ENCODE results near the gene TNFRSF8.

TNFRSF8 gene

DNA sequence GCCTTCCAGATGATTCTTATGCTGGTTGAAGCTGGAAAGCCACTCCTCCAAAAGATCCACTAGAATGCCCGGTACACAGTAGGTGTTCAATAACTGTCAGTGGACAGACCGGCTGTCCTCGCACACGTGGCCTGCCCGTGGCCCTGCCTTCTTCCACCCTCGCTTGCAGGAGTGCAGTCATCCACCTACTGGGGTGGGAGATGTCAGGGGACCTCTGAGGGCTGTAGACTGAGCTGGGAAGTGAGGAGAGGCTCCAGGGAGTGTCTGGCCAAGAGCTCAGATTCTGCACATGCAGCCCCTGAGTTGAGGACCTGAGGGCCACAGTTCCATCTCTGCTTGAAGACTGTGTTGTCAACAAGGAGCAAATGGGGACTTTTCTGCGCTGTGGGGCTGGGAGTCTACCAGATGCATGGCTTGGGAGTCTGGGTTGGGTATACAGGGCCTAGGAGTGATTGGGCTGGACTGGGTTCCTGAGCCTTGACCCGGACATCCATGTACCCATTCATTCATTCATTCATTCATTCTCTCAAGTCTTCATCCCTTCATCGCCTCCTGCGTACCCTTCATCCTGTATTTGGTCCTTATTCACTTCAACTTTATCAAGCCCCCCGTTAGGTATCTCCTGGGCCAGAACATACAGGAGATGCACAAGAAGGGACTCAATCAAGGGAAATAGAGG, 99.5 kb downstream of the TNFRSF8 start:
- DNase-seq = no peak

DNA sequence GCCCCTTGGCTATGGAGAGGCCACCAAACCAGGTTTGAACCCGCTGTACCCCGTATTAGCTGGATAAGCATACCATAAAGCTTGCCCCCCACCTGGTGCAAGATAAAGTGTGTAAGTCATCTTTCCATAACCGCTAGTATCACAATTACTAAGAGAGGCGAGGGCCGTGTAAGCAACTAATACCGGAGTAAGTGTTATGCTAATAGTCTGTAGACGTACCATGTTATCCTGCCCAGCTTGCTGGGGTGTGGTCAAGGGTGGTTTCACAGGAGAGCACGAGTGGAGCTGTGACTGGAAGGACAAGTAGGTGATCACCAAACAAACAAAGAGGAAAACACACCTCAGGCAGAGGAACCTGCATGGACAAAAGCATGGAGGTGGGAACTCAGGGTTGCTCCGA, 100.1 kb downstream of the TNFRSF8 start:
- no peak for DNase-seq

DNA sequence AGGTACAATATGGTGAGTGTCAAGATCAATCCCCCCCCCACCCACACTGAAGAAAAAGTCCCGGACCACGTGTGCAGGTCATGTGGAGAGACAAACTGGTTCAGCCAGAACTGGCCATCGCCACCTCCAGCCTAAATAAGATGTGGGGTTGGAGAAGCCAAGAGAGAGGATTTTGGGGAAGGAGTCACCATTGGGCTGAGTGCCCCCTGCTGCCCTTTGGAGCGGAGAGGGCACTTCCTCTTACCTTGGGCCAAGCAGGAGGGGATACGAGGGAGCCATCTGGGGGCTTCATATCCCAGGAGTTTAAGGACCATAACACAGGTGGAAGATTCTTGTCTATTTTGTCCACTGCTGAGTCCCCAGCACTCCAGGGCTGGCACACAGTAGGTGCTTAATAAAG, 101.1 kb downstream of the TNFRSF8 start:
- no peak for DNase-seq

DNA sequence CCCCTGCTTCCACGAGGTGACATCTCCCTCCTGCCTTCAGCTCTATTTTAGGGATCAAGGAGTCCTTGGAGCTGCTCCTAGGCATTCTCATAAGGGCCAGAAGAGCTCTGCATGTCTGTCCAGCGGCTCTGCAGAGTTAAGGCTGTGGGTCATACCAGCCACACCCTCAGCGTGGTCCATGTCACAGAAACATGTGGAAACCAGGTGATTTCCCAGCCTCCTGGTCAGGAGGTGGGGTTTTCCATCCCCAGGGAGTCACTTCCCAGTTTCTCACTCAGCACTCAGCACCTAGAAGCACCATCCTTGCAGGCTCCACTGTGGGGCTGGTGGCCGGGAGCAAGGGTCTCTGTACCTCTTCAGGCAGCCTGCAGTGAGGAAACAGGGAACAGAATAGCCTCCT, 102.2 kb downstream of the TNFRSF8 start:
- no peak for DNase-seq

DNA sequence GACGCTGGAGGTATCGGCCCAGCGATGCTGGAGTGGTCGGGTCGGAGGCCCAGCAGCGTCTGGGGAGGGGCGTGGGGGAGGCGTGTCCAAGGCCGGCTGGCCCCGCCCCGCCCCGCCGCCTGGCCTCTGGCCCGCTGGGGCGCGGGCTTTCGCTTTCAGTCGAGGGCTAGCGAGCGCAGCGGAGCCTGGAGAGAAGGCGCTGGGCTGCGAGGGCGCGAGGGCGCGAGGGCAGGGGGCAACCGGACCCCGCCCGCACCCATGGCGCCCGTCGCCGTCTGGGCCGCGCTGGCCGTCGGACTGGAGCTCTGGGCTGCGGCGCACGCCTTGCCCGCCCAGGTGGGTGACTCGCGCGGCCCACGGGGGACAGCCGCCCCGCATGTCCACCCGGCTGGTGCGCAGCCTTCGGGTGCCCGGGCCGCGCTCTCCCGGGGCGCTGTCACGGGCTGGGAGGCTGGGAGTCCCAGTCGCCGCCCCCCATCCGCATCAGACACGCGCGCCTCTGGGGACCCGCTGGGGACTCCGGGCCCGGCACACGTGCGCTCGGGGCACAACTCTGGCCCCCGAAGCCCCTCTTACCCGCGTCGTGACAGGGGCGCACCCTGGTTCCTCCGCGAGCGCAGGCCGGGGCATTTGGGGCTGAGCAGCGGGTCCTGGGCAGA, 103.9 kb downstream of the TNFRSF8 start, which contains the start of gene TNFRSF1B:
TNFRSF1B (plus strand) TSS at position 158 of the 659 bp plus-strand sequence; CDS start at position 259, 101 bp downstream.
- peak; percentile 80 for DNase-seq

DNA sequence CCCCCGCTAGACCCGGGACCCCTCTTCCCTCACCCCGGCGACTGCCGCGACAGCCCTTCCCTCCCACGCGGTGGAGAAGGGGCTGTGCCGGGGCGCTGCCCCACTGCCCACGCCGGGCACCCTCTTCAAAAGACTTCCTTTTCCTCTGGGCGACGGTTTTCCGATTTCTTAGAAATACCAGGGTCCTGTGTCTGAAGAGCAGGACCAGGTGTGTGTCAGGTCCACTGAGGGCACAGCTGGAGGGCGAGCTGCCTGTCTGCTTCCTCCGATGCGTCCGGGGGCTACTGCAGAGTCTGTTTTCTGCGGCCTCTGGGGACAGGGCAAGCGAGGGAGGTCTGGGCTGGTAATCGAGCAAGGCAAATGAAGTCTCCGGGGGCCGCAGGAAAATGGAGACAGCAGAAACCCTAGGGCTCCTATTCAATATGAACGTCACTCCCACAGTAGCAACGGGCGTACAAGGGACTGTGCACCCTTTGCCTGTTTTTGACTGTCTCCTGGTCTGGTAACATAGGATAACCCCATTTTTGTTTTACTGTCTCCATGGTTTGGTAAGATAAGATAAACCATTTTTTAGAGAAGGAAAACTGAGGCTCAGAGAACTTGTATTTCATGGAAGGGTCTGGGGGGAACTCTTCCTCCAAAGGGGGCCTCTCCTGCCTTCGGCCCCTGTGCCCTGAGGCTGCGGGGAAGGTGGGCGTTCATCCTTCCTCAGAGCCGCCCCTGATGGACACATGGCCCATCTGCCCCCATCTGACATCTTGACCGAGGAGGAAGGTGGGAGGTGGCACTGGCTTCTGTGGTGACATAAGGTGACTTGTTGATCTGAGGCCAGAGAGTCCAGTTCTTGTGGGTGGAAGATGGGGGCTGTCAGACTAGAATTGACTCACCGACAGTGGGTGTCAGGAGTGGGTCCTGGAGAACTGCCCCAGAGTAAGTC, 104.7 kb downstream of the TNFRSF8 start:
- peak; percentile 59 for DNase-seq

DNA sequence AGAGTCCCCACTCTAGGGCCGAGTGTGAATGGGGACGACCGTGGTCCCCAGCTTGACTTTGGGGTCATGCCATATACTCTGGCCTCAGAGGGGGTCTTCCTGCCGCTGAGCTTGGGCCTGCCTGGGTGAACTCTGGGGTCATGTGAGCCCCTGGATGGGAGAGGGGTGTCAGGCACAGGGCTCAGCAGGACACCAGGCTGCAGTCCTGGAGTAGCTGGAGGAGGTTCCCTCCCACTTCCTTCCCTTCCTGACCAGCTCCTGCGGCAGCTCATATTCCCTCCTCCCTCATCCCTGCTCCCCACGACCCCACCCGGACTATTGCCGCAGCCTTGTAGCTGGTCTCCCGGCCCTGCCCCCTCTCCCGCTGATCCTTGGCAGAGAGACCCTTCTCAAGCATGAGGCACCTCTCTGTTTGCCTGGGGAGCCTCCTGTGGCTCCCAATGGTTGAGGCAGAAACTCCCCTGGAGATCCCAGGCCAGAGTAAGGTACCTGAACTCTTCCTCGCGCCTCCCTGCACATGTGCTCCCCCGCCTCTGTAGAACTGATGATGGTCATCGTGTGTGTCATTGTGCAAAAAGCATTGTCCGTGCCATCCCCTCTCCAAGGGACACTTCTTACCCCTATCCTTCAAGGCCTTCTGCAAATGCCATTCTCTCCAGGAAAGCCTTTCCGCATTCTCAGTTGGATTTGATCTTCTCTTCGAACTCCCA, 105.5 kb downstream of the TNFRSF8 start:
- no peak for DNase-seq

DNA sequence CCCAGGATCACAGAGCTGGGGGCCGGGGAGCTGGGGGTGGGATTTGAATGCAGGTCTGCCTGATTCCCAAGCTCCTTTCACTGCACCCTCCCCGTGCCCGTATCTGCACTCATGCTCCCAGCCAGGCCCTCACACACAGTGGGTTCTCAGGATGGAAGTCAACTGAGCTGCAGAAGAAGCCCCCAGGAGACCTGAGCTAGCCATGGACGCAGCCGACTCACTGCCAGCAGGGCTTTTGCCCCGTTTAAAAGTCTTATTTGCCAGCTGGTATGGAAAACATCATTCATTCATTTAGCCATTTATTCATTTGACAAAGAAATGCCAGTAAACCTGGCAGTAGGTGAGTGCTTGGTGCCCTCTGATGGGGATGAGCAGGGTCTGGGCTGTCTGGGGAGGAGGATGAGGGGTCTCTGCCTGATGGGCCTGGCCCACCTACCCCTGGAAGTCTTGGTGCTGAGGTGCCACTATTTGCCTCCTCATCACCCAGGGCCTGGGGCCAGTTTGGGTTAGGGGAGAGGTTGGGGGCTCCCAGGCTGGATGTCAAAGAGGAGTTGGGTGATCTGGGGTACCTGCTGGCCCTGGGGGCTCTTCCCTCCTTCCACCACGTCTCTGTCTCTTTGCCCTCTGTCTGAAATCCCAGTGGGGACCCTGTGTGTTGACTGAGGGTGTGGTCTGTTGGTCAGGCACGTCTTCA, 106.5 kb downstream of the TNFRSF8 start:
- DNase-seq = no peak

DNA sequence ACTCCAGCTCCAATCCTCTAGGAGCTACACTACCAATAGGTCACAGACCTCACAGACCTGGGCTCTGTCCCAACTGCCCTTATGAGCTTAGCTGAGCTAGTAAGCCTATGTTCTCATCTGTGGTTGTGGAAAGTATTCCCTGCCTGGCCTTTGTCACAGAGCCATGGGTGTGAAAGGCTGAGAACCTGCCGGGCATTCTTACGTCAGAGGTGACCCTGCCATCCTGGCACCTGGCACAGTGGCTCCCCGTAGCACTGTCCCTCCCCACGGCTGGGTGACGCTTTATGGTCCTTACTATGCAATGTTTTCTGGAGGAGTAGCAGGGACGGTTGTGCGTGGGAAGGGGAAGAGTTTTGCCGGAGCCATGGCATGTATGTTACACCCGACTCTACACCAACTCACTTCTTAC, 107.2 kb downstream of the TNFRSF8 start:
- peak; percentile 41 for DNase-seq

DNA sequence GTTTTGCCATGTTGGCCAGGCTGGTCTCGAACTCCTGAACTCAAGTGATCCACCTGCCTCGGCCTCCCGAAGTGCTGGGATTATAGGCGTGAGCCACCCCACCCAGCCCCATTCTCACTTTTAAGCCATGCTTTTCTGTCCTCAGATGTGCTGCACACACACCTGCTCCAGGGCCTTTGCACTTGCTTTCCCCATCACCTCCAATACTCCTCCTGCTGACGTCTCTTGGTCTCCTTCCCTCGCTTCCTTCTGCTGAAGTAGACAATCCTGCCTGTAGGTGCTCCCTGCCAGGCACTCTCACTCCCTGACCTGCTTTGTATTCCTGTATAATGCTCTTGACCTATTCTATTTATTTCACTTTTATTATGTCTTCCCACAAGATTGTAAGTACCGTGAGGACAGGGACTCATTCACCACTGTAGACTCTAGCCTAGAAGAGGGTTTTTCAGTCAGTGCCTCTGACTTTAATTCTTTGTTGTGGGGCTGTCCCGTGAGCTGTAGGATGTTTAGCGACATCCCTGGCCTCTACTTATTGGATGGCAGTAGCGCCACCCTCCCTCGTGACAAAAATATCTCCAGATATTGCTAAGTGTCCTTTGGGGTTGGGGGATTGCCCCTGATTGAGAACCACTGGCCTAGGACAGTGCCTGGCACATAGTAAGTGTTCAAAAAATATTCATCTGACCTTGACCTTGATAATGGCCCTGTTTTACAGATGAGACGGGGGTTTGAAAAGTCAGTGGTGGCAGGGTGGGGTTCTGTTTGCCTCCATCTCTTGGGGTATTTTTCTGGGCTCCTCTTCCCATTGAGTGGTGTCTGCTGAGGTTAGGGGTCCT, 108.3 kb downstream of the TNFRSF8 start:
- no peak for DNase-seq

DNA sequence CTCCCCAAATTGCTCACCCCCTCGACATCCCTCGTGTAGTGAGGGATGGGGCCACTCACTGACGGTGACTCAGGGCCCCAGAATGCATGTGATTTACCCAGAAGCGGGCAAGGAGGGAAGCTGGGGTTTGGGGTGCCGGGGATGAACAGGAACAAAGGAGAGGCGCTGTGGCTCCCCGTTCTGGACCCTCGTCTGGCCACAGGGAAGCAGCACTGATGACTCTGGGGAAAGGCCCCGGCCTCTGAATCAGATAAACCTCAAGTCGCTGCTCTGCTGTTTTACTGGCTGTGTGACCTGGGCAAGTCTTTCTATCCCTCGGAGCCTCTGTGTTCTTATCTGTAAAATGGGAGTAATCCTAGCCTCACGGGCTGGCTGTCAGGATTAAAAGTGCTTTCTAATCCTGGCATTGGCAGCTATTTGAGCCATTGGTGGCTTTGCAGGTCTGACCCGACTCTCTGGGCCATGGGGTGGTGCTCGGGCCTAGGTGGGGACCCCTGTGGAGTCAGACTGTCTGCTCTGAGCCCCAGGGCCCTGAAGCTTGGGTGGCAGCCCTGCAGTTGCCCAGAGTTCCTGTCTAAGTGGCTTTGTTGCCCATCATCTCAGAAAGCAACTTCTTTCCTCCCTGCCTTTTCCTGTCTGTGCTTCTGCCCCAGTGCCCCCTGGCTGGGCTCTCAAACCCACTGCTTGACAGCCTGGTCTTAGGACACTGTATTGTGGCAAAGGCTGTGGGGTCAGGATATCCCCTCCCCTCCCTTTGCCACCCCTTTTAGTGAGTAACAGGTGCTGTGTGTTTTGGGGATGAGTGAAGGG, 109.1 kb downstream of the TNFRSF8 start:
- DNase-seq = peak; percentile 58

DNA sequence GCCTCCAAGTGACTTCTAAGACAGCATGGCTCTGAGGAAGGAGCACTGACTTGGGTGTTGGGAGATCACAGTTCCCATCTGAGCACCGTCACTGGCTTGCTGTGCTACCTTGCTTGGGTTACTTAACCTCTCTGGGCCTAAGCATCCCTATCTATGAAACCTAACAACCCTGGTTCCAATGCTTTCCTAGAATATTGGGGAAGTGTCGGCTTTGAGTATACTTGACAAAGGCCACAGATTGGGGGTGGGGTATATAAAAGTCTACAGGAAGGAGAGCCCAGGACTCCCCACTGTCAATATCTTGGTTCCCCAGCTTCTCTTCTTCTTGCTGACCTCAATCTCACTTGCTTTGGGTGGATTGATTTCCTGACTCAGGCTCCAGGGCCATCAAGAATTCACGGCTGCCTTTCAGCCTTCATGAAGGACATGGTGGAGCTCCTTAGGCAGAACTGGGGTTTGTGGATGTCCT, 110.0 kb downstream of the TNFRSF8 start:
- no peak for DNase-seq

DNA sequence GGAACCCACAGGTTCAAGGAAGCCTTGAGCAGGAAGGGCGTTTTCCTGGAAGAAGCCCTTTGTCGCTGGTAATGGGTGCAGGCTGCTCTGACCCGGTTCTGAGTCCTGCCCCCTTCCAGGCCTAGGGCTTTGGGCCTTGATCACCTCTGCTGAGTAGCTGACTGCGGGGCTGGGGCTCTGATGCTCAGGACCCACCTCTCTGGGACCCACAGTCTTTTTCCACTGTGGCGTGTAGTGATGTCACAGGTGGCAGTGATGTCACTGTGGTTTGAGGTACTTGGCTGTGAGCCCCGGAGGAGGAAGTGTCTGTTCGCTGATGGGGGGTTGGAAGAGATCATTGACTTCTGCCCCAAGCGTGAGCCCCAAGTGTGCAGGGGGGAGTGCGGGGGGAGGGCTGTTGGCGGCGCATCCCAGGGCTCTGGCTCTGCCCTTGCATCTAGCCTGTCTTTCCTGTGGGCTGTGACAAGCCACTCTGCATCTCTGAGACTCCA, 110.6 kb downstream of the TNFRSF8 start:
- DNase-seq = peak; percentile 98

DNA sequence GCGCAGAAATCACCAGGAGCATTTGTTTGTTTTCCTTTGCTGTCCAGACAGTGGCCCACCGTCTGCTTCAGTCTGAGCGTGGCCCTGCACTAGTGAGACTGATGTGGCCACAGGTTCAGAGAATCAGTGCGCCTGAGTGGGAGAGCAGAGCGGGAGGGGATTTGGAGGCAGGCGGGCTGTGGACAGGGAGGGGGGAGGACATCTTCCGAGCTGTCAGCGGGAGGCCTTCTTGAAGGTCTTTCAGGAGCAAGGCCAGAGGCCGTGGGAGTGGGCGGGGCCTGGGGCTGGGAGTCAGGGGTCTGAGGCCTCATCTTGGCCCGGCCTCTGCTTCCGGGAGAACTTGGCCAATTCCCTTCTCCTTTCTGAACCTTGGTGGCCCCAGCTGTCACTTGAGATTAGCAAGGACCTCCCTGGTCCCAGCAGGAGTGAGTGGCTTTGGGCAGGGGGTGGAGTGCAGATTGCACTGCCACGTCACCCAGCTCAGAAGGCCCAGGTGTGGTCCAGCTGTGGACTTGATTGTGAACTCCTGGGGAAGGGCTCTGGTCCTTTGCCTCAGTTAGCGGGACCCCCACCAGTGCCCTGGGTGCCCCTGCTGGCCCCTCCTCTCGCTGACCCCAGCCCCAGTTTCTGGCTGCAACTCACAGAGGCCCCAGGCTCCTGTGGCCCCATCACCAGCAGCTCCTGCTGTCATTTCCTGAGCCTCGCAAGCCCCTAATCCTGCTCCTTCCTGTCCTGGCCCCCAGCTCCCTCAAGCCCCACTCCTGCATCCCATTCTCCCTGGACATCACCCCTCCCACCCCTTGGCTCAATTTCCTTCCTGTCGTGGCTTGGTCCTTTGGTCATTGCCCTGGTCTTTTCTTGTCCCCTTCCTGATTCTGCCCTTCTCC, 112.1 kb downstream of the TNFRSF8 start:
- no peak for DNase-seq

DNA sequence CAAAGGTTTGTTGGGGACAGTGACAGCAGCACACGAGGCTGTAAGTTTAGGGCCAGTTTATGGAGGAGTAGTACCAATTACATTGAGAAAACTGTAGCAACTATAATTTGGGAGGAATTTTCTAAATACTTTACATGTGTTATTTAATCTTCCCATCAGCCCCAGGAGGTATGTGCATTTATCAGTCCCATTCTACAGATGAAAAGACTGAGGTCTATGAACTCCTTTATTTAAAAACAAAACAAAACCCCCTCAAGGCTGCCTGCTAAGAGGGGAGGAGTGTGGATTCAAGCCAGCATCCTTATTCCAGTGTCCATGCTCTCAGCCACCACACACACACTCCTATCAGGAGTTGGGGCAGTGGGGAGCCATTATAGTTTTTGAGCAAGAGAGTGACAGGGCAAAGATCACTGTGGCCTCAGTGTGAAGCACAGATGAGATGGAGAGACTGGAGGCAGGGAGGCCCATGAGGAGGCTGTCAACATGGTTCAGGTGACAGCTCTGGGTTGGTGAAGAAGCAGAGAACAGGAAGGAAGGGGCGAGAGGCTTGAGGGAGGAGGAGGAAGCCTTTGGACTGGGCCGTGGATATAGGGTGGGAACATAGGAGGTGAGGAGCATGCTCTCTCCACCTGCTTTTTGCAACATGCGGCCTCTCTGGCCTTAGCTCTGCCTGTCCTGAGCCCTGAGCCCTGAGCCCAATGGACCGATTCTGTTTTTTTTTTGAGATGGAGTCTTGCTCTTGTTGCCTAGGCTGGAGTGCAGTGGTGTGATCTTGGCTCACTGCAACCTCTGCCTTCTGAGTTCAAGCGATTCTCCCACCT, 113.4 kb downstream of the TNFRSF8 start:
- no peak for DNase-seq

DNA sequence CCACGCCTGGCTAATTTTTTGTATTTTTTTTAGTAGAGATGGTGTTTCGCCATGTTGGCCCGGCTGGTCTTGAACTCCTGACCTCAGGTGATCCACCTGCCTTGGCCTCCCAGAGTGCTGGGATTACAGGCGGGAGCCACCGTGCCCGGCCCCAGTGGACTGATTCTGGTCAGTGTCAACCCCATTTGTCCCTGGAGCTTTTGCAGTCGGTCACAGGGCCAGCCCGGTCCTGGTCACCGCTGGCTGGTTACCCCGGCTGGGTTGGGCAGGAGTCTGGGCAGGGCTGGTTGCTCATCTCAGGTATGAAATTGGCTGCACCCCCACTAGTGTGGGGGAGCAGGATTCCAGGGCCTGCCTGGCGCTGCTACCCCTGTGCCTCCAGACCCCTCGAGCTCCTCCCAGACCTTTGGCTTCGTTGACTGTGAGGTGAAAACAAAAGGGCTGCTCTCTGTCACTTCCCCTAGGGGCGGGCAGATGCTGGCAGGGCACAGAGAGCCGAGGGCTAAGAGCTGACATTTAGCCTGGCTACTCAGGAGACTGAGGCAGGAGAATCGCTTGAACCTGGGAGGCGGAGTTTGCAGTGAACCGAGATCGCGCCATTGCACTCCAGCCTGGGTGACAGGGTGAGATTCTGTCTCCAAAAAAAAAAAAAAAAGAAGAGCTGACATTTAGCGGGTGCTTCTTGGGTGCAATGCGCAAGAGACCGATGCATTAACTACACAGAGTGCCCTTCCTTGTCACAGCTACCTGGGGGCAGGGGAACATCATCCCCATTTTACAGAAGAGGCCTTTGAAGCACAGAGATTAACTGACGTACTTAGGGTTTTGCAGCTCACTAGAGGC, 114.3 kb downstream of the TNFRSF8 start:
- peak; percentile 57 for DNase-seq

DNA sequence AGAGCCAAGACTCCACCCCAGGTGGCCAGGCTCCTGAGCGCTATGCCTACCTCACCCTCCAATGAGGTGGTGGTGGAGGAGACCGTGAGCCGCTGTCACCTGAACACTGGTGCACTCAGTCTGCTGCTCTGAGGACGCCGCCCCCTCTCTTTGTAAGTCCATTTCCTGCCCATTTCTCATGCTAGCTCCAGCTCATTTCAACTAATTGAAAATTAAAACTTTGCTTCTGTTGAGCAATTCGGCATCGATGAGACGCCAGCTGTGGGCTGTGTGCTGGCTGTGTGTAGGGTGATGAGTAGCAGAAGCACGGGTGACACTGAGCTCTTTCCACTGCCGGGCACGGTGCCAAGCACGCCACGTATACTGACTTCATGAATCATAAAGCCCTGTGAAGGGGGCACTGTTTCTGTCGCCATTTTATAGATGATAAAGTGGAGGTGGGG, 114.9 kb downstream of the TNFRSF8 start:
- peak; percentile 95 for DNase-seq

Measured in activated T-cell treated with anti-CD3 and anti-CD28 coated beads, Interleukin-2, amount 50 U/mL, for 1 hour (primary cell).